Activated CD4-positive, alpha-beta T cell treated with anti-CD3 and anti-CD28 coated beads, Interleukin-2, amount 50 U/mL, for 48 hours (primary cell): Measurements from ENCODE around the gene ACSL3.
A peak's percentile ranks its signal among the peaks of the same experiment; 100 is the strongest.
"Not testable (repeated sequence)": the region's sequence is repeated elsewhere in the genome, so short reads cannot be mapped to it uniquely, and the experiment has no call there.

Experiments
- DNase-seq, 2 experiments: peaks; one replicate each; pipeline ENCODE4 v3.0.0-alpha.2; 2020

The ACSL3 gene

DNA sequence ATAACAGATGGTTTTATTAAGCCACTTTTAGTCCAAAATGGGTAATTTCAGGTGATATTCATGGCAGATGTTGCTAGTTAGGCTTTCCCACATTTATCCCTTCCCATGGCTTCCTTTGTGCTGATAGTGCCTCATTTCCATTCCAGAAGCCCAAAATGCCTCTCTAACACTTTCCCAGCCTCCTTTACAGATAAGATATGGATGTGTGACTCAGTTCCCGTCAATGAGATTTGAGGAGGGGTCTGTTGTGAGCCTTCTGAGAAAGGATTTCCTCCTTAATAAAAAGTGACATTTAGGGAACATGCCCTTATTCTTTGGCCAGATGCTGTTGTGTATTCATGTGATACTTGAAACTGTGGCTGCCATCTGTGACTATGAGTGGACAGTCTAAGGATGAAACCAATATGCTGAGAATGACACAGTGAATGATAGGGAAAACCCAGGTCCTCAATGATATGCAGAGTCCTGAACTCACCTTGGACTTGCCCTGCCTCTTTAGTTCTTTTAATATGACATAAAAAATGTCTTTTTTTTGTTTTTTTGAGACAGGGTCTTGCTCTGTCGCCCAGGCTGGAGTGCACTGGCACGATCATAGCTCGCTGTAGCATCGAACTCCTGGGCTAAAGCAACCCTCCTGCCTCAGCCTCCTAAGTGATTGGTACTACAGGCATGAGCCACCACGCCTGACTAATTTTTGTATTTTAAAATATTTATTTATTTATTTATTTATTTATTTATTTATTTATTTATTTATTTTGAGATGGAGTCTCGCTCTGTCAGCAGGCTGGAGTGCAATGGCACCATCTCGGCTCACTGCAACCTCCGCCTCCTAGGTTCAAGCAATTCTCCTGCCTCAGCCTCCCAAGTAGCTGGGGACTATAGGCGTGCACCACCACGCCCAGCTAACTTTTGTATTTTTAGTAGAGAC is 5.8 kb upstream of the ACSL3 start:
- no peak for DNase-seq

DNA sequence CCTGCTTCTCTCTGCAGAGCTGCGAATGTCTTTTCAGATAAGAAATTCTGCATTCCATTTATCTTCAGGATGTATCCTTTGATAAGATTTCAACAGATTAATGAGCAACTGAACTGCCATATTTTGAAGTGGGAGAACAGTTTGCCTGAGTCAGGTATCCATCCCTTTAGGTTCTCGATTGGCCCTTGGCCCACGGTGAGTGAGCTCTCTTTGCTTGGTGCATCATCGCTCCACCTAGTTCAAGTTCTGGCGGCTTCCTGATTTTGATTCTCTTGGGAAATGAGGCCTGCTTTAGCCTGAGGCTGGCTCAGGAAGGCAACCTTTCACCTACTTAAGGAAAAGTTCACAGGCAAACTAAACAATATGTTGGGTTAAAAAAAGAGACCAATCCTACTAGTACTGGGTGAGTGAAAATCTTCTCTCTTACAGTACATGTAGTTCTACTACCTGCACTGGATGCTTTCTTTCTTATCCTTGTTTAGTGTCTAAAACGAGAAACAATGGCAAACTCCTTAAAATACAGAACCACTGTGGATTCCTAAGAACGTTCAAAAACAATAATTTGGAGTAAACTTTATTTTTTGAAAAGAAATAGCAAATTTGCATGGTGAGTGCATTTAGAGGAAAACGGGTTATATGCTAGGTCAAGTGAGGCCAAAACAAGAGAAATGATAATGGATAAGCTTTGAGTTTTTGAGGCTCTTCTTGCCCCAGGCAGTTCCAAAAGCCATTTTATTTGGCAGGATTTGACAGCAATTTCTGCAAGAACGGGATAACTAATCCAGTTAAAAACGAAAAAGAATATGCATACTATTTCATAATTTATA is 837 bp upstream of the ACSL3 start:
- DNase-seq, result no peak

DNA sequence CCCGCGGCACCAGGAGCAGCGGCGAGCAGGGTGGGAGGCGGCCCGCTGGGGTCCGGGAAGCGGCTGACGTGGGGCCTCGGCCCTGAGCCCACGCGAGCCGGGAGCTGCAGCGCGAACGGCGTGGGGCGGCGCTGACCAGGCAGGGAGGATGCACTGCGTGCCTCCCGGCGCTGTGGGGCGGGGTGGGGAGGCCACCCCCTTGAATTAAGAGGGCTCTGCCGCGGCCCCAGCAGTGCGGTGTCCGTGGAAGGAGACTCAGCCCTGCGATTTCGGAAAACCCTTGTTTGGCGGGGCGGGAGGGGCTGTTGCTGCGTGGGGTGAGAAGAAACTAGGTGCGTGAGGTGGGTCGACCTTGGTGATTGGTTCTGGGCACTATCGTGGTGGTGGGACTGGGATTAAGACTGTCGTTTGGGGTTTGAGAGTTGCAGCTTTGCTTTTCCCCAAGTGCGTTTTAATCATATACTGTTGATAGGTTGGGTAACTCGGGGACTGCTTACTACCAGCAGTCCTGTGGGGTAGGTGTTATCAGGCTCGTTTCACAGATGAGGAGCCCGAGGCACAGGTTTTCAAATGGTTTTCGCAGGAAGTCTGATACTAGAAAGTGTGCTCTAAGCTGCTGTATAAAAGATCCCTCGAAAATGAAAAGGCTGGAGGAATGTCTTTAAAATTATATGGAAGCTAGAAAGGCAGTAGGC is 722 bp downstream of the ACSL3 start:
- DNase-seq, result peak; percentile 35 to 39

DNA sequence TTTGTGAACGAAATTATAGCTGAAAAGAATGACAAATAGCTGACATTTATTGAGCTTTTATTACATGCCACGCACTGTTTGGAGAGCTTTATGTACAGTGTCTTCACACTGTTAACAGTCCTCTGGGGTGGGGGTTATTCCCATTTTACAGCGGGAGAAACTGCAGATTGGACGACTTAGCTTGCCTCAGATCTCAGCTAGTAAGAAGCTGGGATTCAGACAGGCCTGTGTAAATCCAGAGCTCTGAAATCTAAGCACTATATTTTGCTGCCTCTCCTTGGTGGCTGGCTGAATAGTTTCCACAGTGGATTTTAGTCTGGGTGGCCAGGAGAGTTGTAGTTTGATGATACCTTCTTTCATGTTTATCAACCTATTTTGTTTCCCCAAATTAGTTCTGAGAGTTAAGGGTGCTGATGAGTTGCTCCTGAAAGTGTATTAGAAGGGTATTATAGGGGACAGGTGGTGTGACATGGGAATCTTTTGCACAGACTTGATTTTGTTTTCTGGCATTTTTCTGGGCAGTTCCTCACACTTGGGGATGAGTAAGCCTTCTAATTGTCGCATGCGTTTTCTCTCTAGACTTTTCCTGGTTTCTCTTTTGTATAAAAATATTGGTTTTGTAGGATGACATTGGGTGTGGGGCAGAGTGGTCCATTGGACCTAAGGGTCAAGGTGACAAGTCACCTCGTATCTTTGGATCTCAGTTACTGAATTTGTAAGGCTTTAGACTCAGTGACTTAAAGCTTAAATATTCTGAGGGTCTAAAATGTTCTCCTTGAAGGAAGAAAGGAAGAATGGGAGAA is 1.5 kb downstream of the ACSL3 start:
- DNase-seq, result no peak

DNA sequence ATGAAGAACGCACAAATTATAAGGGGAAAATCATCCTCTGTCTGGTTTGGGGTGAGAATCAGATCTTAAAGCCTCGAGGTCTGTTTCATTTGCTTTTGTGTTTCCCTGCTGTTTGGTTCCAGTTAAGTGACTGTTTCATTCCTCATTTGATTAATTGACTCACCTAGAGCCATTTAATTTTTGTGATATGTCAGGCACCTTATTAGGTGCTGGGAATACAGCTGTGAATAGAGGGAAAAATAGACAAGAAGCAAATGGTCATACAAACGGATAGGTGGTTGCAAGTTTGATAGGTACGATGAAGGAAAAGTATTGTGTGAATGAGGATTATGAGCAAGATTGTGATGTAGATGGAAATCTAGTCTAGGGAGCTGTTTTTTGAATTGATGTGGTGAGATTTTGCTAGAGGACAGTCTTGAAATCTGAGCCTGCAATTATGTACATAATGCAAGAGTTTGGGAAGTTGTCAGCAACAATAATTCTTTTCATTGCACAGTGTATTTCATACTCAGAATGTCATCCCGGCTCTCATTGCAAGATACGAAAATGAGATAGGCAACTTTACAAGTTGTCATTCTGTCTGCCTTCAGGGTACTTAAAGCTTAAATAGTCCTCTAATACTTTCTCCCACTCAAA is 2.2 kb downstream of the ACSL3 start:
- DNase-seq, result no peak

DNA sequence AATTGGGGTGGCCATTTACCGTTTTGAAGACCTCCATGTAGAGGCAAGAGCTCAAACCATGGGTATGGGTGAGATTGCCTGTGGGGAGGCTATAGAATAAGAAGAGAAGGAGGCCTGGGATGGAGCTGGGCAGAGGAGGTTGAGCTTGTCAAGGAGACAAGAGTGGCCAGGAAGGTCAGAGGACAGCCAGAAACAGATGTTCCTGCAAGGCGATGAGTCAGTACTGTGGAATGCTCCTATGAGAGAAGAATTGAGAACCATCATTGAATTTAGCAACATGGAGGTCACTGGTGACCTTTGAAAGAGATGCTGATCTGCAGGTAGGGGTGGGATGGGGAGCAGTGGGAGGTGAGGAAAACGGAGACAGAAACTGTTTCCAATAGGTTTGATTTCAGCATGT is 3.5 kb downstream of the ACSL3 start:
- no peak for DNase-seq

DNA sequence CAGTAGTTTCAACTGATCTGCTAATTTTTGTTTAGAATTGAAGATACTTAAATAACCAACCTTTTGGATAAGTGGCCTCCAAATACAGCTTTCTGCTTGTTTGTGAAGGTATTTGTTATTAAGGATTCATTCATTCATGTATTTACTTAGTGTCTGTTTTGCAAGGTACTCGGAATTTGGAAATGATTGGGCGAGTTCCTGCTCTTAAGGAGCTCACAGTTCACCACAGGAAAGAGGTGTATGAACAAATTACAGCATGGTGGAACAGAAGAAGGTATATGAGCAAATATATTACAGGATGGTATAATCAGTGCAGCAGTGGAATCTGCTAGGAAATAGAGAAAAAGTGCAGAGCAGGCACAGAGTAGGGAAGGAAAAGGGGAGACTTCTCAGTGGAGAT is 4.5 kb downstream of the ACSL3 start:
- DNase-seq, result no peak

DNA sequence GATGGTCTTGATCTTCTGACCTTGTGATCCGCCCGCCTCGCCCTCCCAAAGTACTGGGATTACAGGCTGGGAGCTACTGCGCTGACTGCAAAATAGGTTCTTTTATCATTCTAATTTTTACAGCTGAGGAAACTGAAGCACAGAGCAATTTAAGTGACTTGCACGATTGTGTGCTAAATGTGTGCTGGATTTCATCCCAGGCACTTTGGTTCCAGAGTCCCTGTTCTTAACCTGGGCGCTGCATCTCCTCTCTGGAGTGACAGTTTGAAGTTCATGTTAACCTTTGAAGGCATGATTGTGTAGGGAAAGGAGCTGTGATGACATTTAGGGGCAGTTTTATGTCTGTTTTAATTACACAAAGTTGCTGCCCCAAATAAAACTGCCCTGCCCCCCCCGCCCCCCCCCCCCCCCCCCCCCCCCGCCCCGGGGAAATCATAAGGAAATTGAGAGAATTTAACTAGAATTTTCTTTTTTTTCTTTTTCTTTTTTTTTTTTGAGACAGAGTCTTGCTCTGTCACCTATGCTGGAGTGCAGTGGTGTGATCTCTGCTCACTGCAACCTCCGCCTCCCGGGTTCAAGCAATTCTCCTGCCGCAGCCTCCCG is 5.6 kb downstream of the ACSL3 start:
- no peak for DNase-seq

DNA sequence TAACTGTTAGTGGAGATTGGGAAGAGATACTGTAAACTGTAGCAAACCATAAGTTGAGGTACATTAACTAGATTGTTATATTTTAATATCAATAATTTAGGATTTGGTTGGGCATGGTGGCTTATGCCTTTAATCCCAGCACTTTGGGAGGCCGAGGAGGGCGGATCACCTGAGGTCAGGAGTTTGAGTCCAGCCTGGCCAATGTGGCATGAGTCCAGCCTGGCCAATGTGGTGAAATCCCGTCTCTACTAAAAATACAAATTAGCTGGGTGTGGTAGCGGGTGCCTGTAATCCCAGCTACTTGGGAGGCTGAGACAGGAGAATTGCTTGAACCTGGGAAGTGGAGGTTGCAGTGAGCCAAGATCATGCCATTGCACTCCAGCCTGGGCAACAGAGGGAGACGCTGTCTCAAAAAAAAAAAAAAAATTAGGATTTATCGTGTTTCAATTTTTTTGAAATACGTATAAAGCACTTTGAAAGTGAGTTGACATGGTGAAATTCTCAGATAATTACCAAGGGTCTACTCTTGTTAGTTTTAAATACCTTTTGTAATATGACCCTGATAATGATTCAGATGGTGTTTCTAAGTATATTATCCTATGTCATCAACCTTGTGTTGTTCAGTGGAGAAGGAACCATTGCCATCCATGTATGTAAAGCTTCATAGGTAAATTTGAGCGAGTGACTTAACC is 7.9 kb downstream of the ACSL3 start:
- not testable (repeated sequence) for DNase-seq

DNA sequence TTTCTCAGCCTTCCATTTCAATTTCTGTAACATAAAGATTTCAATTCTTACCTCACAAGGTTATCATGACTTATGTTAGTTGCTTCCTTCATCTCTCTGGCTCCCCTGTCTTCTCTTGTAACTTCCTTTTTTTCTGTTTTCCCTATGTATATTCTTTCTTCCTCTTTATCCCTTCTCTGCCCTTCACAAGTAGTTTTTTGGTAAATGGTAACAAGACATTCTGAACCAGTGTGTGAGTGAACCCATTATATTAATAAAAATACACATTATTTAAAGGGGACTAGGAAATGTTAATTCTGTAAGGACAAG is 8.4 kb downstream of the ACSL3 start:
- no peak for DNase-seq

DNA sequence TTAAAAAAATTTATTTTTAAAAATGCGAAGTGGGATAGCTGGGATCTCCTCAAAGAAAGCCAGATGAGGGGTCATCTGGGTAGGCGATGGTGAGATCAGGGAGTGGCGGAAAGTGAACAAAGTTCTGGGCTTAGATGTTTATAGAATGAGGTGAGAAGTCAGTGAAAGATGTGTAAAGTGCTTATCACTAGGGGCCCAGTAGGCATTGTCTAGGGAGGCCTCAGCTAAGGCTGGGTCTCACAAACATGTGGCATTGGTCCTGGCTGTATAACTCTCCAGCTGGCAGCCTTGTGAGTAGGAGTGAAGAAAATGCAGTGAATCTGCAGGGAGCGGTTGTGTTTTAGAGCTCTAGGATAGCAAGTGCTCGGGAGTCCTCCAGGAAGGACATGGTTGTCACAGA is 10.5 kb downstream of the ACSL3 start:
- no peak for DNase-seq

DNA sequence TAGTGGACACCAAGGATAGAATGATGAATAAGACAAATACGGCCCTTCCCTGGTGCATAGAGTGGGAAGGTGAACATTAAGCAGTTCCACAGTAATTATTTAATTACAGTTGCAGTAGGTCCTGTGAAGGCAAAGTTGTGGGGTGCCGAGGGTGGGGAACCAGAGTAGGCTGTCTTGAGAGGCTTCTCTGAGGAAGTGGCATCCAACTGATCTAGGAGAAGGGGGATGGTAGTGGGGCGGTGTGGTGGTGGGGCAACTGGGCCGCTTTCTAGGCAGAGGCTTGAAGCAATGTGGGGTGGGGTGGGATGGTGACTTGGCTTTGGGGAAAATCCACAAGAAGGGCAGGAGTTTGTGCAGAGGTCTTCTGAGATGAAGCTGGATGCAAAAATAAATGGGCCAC is 11.7 kb downstream of the ACSL3 start:
- no peak for DNase-seq

DNA sequence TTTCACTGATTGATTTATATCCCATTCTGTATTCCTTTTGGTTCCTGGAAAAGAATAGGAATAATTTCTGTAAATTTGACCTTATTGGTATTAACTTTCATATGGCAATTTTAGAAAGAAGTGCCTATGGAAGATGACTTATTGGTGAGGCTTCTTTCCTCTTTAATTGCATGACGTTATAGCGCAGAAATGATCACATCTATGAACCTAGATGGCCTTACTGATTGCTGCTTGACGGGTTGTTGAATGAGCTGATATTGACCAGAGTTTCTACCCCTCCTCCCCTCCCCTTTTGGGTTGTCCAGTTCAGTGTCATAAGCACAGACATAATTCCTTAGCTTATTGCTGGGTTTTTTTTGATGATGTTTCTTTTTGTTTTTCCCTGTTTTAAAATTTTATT is 14.6 kb downstream of the ACSL3 start:
- no peak for DNase-seq

DNA sequence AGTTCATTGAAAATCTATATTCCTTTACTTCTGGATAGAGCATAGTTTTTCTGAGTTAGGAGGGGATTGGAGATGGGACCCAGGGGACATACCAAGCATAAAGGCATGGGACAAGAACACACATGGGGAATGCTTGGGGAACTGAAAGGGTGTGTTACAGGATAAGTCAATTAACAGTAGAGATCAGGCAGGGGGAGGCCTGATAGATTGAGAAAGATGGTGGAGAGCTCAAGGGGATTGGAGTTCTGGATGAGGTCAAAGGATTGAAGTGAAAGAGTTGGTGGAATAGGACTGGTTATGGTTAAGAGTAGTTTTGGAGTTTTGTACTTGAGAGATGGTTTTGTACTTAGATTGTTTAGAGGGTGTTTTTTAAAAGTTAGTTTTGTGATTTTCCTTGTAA is 16.1 kb downstream of the ACSL3 start:
- no peak for DNase-seq

DNA sequence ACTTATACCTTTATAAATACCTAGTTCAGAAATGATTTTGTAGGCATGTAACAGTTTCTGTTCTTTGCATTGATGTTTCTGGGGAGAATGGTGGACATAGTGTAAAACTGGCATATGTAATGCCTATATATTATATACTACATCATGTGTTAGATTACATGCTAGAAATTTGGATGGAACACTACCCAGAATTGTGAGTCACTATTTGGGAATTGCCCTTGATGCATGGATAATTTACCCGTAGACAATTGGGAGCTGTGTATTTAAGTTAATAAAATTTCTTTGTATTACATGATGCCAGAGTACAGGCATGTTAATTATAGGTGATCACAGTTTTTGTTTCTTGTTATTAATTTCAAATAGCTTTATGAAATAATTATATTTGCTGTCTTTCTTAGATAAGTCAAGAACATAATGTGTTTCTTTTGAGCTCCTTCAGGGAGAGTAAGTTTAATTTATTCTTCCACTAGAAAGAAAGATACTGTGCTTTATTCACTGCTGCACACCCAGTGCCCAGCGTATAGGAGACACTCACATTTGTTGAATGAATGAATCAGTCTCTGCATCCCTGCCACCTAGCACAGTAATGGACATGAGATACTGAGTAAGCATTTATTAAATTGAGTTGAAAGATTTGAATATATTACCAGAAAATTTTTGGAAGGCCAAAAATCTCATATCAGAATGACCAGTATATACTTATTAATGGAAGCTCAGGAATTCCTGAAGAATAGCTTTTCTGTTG is 16.9 kb downstream of the ACSL3 start:
- no peak for DNase-seq

DNA sequence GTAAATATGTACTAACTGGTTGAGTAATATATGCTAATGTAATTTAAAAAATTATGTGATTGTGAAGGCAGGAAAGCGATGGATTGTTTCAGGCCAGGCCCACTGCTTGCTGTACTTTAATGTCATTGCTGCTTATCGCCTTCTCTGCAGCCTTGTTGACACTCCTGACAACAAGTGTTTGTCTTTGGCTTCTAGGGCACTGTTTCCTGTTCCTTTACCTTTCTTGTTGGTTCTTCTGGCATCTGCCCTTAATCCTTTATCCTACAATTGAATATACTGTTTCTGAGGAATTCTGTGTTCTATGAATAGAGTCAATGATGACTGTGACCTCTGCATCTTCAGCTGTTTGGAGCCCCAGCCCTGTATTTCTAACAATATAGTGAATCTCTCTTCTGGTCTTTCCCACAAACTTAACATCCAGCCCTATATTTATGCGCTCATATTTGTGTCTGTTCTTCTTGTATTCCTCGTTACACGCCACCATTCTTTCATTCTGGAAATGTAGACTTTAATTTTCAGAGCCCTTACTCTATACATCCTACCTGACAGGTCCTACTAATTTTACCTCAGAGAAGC is 17.6 kb downstream of the ACSL3 start:
- no peak for DNase-seq

DNA sequence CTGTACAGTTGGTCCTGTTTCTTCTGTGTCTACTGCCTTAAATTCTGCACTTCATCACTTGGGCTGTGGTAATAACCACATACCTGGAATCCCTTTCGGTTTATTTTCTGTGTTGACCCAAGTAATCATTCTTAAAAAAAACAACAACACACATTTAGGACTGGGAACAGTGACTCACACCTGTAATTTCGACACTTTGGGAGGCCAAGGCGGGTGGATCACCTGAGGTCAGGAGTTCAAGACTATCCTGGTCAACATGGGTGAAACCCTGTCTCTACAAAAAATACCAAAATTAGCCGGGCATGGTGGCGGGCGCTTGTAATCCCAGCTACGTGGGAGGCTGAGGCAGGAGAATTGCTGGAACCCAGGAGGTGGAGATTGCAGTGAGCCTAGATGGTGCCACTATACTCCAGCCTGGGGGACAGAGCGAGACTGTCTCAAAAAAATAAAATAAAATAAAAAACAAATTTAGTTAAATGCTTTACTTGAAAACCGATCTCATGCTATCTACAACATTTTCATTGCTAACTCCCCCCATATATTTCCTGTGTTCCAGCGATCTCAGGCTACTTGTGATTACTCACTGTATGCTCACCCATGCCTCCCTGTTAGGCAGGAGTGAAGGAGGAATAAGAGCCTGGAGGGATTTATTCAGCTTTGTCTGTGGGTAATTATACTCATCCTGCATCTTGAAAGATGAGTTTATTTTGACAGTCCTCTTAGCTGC is 18.2 kb downstream of the ACSL3 start:
- DNase-seq, result no peak

DNA sequence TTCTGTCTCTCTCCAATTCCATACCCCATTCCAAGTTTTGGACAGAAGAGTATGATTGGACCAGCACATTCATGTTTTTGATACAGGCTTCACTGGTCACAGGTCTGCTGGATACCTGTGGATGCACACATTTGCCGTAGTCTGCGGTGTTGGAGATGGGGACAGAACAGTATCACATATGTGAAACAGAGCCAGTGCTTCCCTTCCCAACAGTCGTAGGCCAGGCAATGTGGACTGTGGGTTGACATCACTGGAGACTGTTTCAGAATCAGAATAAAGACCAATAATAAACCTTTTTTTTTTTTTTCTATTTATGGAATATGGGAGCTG is 18.7 kb downstream of the ACSL3 start:
- DNase-seq, result no peak

DNA sequence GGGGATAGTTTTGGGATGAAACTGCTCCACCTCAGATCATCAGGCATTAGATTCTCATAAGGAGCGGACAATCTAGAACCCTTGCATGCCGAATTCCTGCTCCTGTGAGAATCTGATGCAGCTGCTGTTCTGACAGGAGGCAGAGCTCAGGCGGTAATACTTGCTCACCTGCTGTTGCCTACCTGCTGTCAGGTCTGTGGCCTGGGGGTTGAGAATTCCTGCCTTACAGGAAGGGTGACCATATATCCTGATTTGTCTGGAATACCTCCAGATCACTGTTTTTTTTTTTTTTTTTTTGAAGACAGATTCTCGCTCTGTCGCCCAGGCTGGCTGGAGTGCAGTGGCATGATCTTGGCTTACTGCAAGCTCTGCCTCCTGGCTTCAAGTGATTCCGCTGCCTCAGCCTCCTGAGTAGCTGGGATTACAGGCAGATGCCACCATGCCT is 21.7 kb downstream of the ACSL3 start:
- no peak for DNase-seq
